Prostate gland (tissue), 2 donors: Measurements from ENCODE around the gene DUS4L.

ENCODE experiments used
- POLR2A ChIP-seq: fragments of 450-650 bp; IDR thresholded peaks from one replicate; pipeline ENCODE4 v1.6.1; 2016; ENCODE audit warnings: antibody characterized with exemption, mild to moderate bottlenecking
- POLR2AphosphoS5 ChIP-seq: sonication (generic); formaldehyde crosslinking; IDR thresholded peaks from one replicate; pipeline ENCODE4 v1.6.1; 2017; ENCODE audit warnings: antibody characterized with exemption
- TF ChIP-seq, protein P1 (sequence below), 4 experiments: fragments of 200-600 bp in 2 of 4; fragments of 450-650 bp in 2 of 4; sonication (generic) in 2 of 4; IDR thresholded peaks; 1 replicate in 3 of 4; 2 replicates in 1 of 4; pipeline ENCODE4 v1.5.1; 2016 to 2019; ENCODE audit warnings: antibody characterized with exemption in 4 of 4, mild to moderate bottlenecking in 2 of 4, moderate library complexity in 2 of 4

DNA sequence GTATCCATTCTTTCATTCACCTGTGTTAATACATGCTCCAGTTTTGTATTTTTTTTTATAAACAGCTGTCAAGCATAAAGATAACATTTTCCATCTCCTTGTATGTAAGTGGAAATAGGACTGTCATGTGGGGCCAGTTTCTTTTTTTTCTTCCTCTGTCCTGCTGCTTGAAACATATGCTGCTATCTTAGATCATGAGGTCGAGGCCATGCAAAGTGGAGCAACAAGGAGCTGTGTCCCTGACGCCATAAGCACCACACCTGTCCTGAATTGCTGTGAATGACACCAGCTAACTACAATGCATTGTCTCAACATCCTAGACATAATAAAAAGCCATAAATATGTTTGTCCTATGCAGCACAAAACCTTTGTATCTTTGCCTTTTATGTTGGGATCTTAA is 59.1 kb downstream of the DUS4L start:
- TF ChIP-seq POLR2AphosphoS5 (no peak), POLR2A (no peak)
- TF ChIP-seq, protein P1, sequence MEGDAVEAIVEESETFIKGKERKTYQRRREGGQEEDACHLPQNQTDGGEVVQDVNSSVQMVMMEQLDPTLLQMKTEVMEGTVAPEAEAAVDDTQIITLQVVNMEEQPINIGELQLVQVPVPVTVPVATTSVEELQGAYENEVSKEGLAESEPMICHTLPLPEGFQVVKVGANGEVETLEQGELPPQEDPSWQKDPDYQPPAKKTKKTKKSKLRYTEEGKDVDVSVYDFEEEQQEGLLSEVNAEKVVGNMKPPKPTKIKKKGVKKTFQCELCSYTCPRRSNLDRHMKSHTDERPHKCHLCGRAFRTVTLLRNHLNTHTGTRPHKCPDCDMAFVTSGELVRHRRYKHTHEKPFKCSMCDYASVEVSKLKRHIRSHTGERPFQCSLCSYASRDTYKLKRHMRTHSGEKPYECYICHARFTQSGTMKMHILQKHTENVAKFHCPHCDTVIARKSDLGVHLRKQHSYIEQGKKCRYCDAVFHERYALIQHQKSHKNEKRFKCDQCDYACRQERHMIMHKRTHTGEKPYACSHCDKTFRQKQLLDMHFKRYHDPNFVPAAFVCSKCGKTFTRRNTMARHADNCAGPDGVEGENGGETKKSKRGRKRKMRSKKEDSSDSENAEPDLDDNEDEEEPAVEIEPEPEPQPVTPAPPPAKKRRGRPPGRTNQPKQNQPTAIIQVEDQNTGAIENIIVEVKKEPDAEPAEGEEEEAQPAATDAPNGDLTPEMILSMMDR (IDR thresholded peaks at IDR 0.05), result no peak
